ENCODE results near the gene TRIM59. TPM values are rescaled to one million over a fixed set of nuclear protein-coding genes. Genes with fewer than 3 reads are reported as not detected.

TRIM59 gene
- polyA plus RNA-seq, 6 donors from 2014 or later = 2.9 to 37.2 (median 27.4) TPM

- ATAC-seq (ENCODE audit: low read depth in 2 of 2) = no peak
- Mint-ChIP-seq H3K4me1 (peaks cover 24 to 33% (median 29%) of the 10 kb centered on the region in 3 donors), H3K27me3 (no peaks in the 10 kb centered on the region), H3K4me3 (peak overlapping the region in 7 of 8 donors; percentile 92 to 100 (median 98)), H3K36me3 (peaks cover 0 to 7% of the 10 kb centered on the region in 2 donors), H3K27ac (peak overlapping the region in 2 of 6 donors; percentile 49 to 97), H3K9me3 (no peaks in the 10 kb centered on the region)
- no peak for DNase-seq
Observed at GRCh38 chr3:160450846-160451245, 1.3 kb upstream of the TRIM59 start.

- H3K4me3 Mint-ChIP-seq = peak overlapping the region; percentile 92 to 100 (median 98)
- DNase-seq (no peak), ATAC-seq (ENCODE audit: low read depth in 2 of 2) (peak; percentile 36 to 39)
- H3K36me3 Mint-ChIP-seq = peaks cover 4 to 7% of the 10 kb centered on the region in 2 donors
- peaks cover 27 to 42% (median 34%) of the 10 kb centered on the region in 3 donors for H3K4me1 Mint-ChIP-seq
- H3K9me3 Mint-ChIP-seq = no peaks in the 10 kb centered on the region
- H3K27me3 Mint-ChIP-seq = no peaks in the 10 kb centered on the region
- peak overlapping the region; percentile 70 to 99 (median 96) for H3K27ac Mint-ChIP-seq
Observed at GRCh38 chr3:160448845-160449635, 546 bp downstream of the TRIM59 start.

DNA sequence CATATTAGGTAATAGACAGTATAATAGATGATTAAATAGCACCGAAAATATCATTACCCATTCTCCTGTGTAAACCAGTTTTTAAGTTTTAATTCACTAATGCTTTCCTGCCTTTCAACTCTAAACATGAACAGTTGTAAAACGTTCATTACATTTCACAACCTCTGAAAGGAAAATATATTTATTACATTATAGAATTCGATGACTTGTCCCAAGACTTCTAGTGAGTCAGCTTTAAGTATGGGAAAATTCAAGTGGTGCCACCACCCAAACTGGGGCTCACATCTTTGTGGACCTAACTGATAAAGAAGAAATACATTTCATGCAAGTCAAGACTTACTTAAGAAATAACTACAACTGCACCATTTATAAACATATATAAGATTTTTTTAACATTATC, 2.0 kb downstream of the TRIM59 start:
- Mint-ChIP-seq H3K9me3 (no peaks in the 10 kb centered on the region), H3K27ac (no peak overlapping the region), H3K36me3 (peaks cover 7 to 8% of the 10 kb centered on the region in 2 donors), H3K4me1 (peaks cover 27 to 45% (median 34%) of the 10 kb centered on the region in 3 donors), H3K4me3 (no peak overlapping the region), H3K27me3 (no peaks in the 10 kb centered on the region)
- no peak for DNase-seq
- no peak for ATAC-seq (ENCODE audit: low read depth in 2 of 2)

DNA sequence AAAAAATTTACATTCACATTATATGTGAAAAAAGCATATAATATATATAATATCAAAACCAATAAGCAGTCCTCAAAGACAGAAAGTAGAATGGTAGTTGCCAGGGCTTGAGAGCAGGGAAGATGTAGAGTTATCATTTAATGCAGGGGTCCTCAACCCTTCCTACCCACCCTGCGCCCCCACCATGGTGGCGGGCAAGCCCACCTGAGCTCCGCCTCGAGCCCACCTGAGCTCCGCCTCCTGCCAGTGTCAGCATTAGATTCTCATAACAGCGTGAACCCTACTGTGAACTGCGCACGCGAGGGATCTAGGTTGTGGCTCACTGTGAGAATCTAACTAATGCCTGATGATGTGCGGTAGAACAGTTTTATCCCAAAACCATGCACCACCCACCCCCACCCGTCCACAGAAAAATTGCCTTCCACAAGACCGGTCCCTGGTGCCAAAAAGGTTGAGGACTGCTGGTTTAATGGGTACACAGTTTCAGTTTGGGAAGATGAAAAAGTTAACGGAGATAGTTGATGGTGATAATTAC, 3.0 kb downstream of the TRIM59 start:
- Mint-ChIP-seq H3K4me1 (peaks cover 30 to 45% (median 34%) of the 10 kb centered on the region in 3 donors), H3K4me3 (peak overlapping the region in 1 of 8 donors; percentile 49), H3K27ac (no peak overlapping the region), H3K9me3 (no peaks in the 10 kb centered on the region), H3K27me3 (no peaks in the 10 kb centered on the region), H3K36me3 (peaks cover 7 to 8% of the 10 kb centered on the region in 2 donors)
- ATAC-seq (ENCODE audit: low read depth in 2 of 2) = no peak
- DNase-seq = no peak

- H3K9me3 Mint-ChIP-seq = no peaks in the 10 kb centered on the region
- no peak overlapping the region for H3K4me3 Mint-ChIP-seq
- ATAC-seq (ENCODE audit: low read depth in 2 of 2) (no peak), DNase-seq (no peak)
- H3K27me3 Mint-ChIP-seq = no peaks in the 10 kb centered on the region
- peaks cover 7 to 8% of the 10 kb centered on the region in 2 donors for H3K36me3 Mint-ChIP-seq
- peak overlapping the region in 1 of 6 donors; percentile 47 for H3K27ac Mint-ChIP-seq
- H3K4me1 Mint-ChIP-seq = peaks cover 33 to 44% (median 34%) of the 10 kb centered on the region in 3 donors
Observed at GRCh38 chr3:160445854-160446253, 3.7 kb downstream of the TRIM59 start.

- ATAC-seq (ENCODE audit: low read depth in 2 of 2) (no peak), DNase-seq (no peak)
- H3K27me3 Mint-ChIP-seq = no peaks in the 10 kb centered on the region
- H3K36me3 Mint-ChIP-seq = peaks cover 3 to 13% of the 10 kb centered on the region in 2 donors
- H3K9me3 Mint-ChIP-seq = no peaks in the 10 kb centered on the region
- H3K4me1 Mint-ChIP-seq = peaks cover 22 to 34% (median 23%) of the 10 kb centered on the region in 3 donors
- peak overlapping the region in 1 of 8 donors; percentile 48 for H3K4me3 Mint-ChIP-seq
- H3K27ac Mint-ChIP-seq = peak overlapping the region in 1 of 6 donors; percentile 41
Observed at GRCh38 chr3:160444411-160444810, 5.2 kb downstream of the TRIM59 start.

- Mint-ChIP-seq H3K4me3 (no peak overlapping the region), H3K4me1 (peaks cover 6 to 23% (median 9%) of the 10 kb centered on the region in 3 donors), H3K27ac (no peak overlapping the region), H3K27me3 (no peaks in the 10 kb centered on the region), H3K36me3 (peaks cover 7 to 25% of the 10 kb centered on the region in 2 donors), H3K9me3 (no peaks in the 10 kb centered on the region)
- no peak for ATAC-seq (ENCODE audit: low read depth in 2 of 2)
- no peak for DNase-seq
Observed at GRCh38 chr3:160440687-160441086, 8.9 kb downstream of the TRIM59 start.

- no peak for DNase-seq
- no peak for ATAC-seq (ENCODE audit: low read depth in 2 of 2)
- H3K27ac Mint-ChIP-seq = peak overlapping the region in 1 of 6 donors; percentile 65
- peaks cover 0 to 11% (median 5%) of the 10 kb centered on the region in 3 donors for H3K4me1 Mint-ChIP-seq
- H3K4me3 Mint-ChIP-seq = peak overlapping the region in 1 of 8 donors; percentile 15
- H3K36me3 Mint-ChIP-seq = peaks cover 7 to 16% of the 10 kb centered on the region in 2 donors
- H3K9me3 Mint-ChIP-seq = no peaks in the 10 kb centered on the region
- H3K27me3 Mint-ChIP-seq = no peaks in the 10 kb centered on the region
Observed at GRCh38 chr3:160437083-160437455, 12.5 kb downstream of the TRIM59 start.

GRCh38 chr3:160435747-160436146, 13.8 kb downstream of the TRIM59 start:
- no peak overlapping the region for H3K4me3 Mint-ChIP-seq
- H3K36me3 Mint-ChIP-seq = peaks cover 13 to 24% of the 10 kb centered on the region in 2 donors
- H3K27me3 Mint-ChIP-seq = no peaks in the 10 kb centered on the region
- no peak for ATAC-seq (ENCODE audit: low read depth in 2 of 2)
- H3K4me1 Mint-ChIP-seq = peaks cover 0 to 11% (median 0%) of the 10 kb centered on the region in 3 donors
- no peaks in the 10 kb centered on the region for H3K9me3 Mint-ChIP-seq
- H3K27ac Mint-ChIP-seq = no peak overlapping the region
- DNase-seq = no peak

DNA sequence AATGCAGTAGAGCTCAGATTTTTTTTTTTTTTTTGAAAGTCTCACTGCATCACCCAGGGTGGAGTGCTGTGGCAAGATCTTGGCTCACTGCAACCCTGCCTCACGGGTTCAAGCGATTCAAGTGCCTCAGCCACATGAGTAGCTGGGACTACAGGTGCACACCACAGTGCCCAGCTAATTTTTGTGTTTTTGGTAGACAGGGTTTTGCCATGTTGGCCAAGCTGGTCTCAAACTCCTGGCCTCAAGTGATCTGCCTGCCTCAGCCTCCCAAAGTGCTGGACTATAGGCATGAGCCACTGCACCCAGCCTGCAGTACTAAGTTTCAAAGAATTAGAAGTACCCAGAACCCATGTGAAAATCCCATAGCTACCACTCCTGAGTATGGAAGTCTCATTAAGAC, 14.5 kb downstream of the TRIM59 start:
- no peak for ATAC-seq (ENCODE audit: low read depth in 2 of 2)
- H3K4me3 Mint-ChIP-seq = no peak overlapping the region
- H3K27ac Mint-ChIP-seq = peak overlapping the region in 1 of 6 donors; percentile 75
- H3K4me1 Mint-ChIP-seq = peaks cover 0 to 11% (median 0%) of the 10 kb centered on the region in 3 donors
- H3K9me3 Mint-ChIP-seq = no peaks in the 10 kb centered on the region
- H3K27me3 Mint-ChIP-seq = no peaks in the 10 kb centered on the region
- H3K36me3 Mint-ChIP-seq = peaks cover 13 to 24% of the 10 kb centered on the region in 2 donors
- DNase-seq = no peak

- H3K27ac Mint-ChIP-seq = no peak overlapping the region
- H3K4me3 Mint-ChIP-seq = no peak overlapping the region
- peaks cover 0 to 9% (median 0%) of the 10 kb centered on the region in 3 donors for H3K4me1 Mint-ChIP-seq
- ATAC-seq (ENCODE audit: low read depth in 2 of 2) = no peak
- no peaks in the 10 kb centered on the region for H3K9me3 Mint-ChIP-seq
- no peaks in the 10 kb centered on the region for H3K27me3 Mint-ChIP-seq
- H3K36me3 Mint-ChIP-seq = peaks cover 13 to 19% of the 10 kb centered on the region in 2 donors
- no peak for DNase-seq
Observed at GRCh38 chr3:160434071-160434470, 15.5 kb downstream of the TRIM59 start.

- no peak for ATAC-seq (ENCODE audit: low read depth in 2 of 2)
- no peak for DNase-seq
- peak overlapping the region in 1 of 6 donors; percentile 20 for H3K27ac Mint-ChIP-seq
- no peaks in the 10 kb centered on the region for H3K9me3 Mint-ChIP-seq
- H3K4me3 Mint-ChIP-seq = no peak overlapping the region
- H3K4me1 Mint-ChIP-seq = no peaks in the 10 kb centered on the region
- H3K36me3 Mint-ChIP-seq = peaks cover 12 to 14% of the 10 kb centered on the region in 2 donors
- no peaks in the 10 kb centered on the region for H3K27me3 Mint-ChIP-seq
Observed at GRCh38 chr3:160427832-160428424, 21.7 kb downstream of the TRIM59 start.

- H3K4me3 Mint-ChIP-seq = no peak overlapping the region
- no peaks in the 10 kb centered on the region for H3K4me1 Mint-ChIP-seq
- peak overlapping the region in 1 of 6 donors; percentile 2 for H3K27ac Mint-ChIP-seq
- H3K27me3 Mint-ChIP-seq = no peaks in the 10 kb centered on the region
- DNase-seq = no peak
- ATAC-seq (ENCODE audit: low read depth in 2 of 2) = no peak
- H3K36me3 Mint-ChIP-seq = peaks cover 0 to 14% of the 10 kb centered on the region in 2 donors
- no peaks in the 10 kb centered on the region for H3K9me3 Mint-ChIP-seq
Observed at GRCh38 chr3:160417311-160417710, 32.3 kb downstream of the TRIM59 start.

All from naive B cell (primary cell).